GM12864 (cell line): Measurements from ENCODE around the gene MACROD2.

Experiments used
- DNase-seq: peaks from one replicate; pipeline ENCODE4 v3.0.0-alpha.2; 2011; ENCODE audit warnings: low read depth
- H3K4me3 ChIP-seq: 2 replicates; pipeline ENCODE4 v1.5.1; 2011; ENCODE audit warnings: mild to moderate bottlenecking, low read depth, low read length, control low read depth
- CTCF ChIP-seq: IDR thresholded peaks from 2 replicates; pipeline ENCODE4 v1.5.1; 2011; ENCODE audit warnings: low read depth, mild to moderate bottlenecking, moderate library complexity, low read length, control low read depth, inconsistent platforms; ENCODE audit errors: missing control alignments

The MACROD2 gene

GRCh38 chr20:15630360-15630759 is 1635.0 kb downstream of the MACROD2 start:
- no peak for TF ChIP-seq CTCF
- no peak overlapping the region for H3K4me3 ChIP-seq
- no peak for DNase-seq

GRCh38 chr20:15632680-15633079 is 1637.4 kb downstream of the MACROD2 start:
- H3K4me3 ChIP-seq = no peak overlapping the region
- no peak for TF ChIP-seq CTCF
- DNase-seq = no peak

- no peak for TF ChIP-seq CTCF
- no peak for DNase-seq
- no peak overlapping the region for H3K4me3 ChIP-seq
These were observed 1638.8 kb downstream of the MACROD2 start for GRCh38 chr20:15634102-15634501.

- H3K4me3 ChIP-seq = no peak overlapping the region
- no peak for DNase-seq
- no peak for TF ChIP-seq CTCF
These were observed 1642.2 kb downstream of the MACROD2 start for GRCh38 chr20:15637546-15637945.

- no peak for TF ChIP-seq CTCF
- no peak overlapping the region for H3K4me3 ChIP-seq
- DNase-seq = no peak
These were observed 1642.8 kb downstream of the MACROD2 start for GRCh38 chr20:15637950-15638754.

GRCh38 chr20:15638816-15639215 is 1643.5 kb downstream of the MACROD2 start:
- H3K4me3 ChIP-seq = no peak overlapping the region
- DNase-seq = no peak
- TF ChIP-seq CTCF = no peak

GRCh38 chr20:15639839-15640238 is 1644.5 kb downstream of the MACROD2 start:
- no peak for DNase-seq
- no peak for TF ChIP-seq CTCF
- no peak overlapping the region for H3K4me3 ChIP-seq
